Measurements from ENCODE around the gene FBXW7.

DNA sequence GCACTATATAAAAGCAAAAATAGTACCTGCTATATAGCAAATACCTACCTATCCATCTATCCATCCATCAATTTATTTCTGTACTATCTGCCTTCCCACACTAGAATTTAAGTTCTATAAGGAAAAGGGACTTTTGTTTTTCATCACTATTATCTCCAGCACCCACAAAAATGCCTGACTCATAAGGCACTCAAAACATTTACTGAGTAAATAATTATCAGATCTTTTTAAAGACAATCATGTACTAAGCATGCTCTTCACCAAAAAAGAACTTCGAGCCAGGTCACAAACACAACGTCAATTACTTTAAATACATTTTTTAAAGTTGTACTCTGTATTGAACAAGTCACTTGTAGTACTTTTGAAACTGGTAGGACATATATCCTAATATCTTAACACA, 119.9 kb downstream of the FBXW7 start:
- TF ChIP-seq, protein P1, sequence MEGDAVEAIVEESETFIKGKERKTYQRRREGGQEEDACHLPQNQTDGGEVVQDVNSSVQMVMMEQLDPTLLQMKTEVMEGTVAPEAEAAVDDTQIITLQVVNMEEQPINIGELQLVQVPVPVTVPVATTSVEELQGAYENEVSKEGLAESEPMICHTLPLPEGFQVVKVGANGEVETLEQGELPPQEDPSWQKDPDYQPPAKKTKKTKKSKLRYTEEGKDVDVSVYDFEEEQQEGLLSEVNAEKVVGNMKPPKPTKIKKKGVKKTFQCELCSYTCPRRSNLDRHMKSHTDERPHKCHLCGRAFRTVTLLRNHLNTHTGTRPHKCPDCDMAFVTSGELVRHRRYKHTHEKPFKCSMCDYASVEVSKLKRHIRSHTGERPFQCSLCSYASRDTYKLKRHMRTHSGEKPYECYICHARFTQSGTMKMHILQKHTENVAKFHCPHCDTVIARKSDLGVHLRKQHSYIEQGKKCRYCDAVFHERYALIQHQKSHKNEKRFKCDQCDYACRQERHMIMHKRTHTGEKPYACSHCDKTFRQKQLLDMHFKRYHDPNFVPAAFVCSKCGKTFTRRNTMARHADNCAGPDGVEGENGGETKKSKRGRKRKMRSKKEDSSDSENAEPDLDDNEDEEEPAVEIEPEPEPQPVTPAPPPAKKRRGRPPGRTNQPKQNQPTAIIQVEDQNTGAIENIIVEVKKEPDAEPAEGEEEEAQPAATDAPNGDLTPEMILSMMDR (IDR thresholded peaks at IDR 0.05 in 2 of 3, conservative IDR thresholded peaks at IDR 0.05 in 1 of 3; ENCODE audit: borderline replicate concordance in 1 of 3, insufficient read depth in 1 of 3, low read depth in 2 of 3, low read length in 2 of 3): no peak
- TF ChIP-seq SIN3A (IDR thresholded peaks at IDR 0.05; ENCODE audit: low read depth) (no peak), SRF (IDR thresholded peaks at IDR 0.05; ENCODE audit: low read depth) (no peak), EZH2 (IDR thresholded peaks at IDR 0.05) (no peak)

Data from HCT116 (cell line).